ENCODE results near the gene RFX4.

- TF ChIP-seq POLR2A (IDR thresholded peaks at IDR 0.05) = no peak
- TF ChIP-seq, protein P1, sequence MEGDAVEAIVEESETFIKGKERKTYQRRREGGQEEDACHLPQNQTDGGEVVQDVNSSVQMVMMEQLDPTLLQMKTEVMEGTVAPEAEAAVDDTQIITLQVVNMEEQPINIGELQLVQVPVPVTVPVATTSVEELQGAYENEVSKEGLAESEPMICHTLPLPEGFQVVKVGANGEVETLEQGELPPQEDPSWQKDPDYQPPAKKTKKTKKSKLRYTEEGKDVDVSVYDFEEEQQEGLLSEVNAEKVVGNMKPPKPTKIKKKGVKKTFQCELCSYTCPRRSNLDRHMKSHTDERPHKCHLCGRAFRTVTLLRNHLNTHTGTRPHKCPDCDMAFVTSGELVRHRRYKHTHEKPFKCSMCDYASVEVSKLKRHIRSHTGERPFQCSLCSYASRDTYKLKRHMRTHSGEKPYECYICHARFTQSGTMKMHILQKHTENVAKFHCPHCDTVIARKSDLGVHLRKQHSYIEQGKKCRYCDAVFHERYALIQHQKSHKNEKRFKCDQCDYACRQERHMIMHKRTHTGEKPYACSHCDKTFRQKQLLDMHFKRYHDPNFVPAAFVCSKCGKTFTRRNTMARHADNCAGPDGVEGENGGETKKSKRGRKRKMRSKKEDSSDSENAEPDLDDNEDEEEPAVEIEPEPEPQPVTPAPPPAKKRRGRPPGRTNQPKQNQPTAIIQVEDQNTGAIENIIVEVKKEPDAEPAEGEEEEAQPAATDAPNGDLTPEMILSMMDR (IDR thresholded peaks at IDR 0.05) = no peak
Observed at GRCh38 chr12:106601496-106601895, 18.7 kb downstream of the RFX4 start.

Measured in adrenal gland (tissue), 5 donors.